Hepatocyte (in vitro differentiated cells): Measurements from ENCODE around the gene SLC17A2.

Experiments
- EZH2 ChIP-seq: fragments of 200-600 bp; sonication (generic); IDR thresholded peaks from 2 replicates; pipeline ENCODE4 v1.6.1; 2016; ENCODE audit warnings: antibody characterized with exemption, mild to moderate bottlenecking, borderline replicate concordance
- EZH2phosphoT487 ChIP-seq: fragments of 200-600 bp; sonication (generic); IDR thresholded peaks from one replicate; pipeline ENCODE4 v1.6.1; 2018; ENCODE audit warnings: antibody characterized with exemption, mild to moderate bottlenecking, low read depth, moderate library complexity; ENCODE audit not compliant: unreplicated experiment, severe bottlenecking
- TF ChIP-seq, protein P1 (sequence below): fragments of 200-600 bp; sonication (generic); IDR thresholded peaks from 2 replicates; pipeline ENCODE4 v1.5.1; 2016; ENCODE audit warnings: antibody characterized with exemption, mild to moderate bottlenecking; ENCODE audit not compliant: poor library complexity

GRCh38 chr6:25919657-25920056 is 10.8 kb downstream of the SLC17A2 start:
- no peak for TF ChIP-seq EZH2phosphoT487
- TF ChIP-seq, protein P1, sequence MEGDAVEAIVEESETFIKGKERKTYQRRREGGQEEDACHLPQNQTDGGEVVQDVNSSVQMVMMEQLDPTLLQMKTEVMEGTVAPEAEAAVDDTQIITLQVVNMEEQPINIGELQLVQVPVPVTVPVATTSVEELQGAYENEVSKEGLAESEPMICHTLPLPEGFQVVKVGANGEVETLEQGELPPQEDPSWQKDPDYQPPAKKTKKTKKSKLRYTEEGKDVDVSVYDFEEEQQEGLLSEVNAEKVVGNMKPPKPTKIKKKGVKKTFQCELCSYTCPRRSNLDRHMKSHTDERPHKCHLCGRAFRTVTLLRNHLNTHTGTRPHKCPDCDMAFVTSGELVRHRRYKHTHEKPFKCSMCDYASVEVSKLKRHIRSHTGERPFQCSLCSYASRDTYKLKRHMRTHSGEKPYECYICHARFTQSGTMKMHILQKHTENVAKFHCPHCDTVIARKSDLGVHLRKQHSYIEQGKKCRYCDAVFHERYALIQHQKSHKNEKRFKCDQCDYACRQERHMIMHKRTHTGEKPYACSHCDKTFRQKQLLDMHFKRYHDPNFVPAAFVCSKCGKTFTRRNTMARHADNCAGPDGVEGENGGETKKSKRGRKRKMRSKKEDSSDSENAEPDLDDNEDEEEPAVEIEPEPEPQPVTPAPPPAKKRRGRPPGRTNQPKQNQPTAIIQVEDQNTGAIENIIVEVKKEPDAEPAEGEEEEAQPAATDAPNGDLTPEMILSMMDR: no peak
- TF ChIP-seq EZH2: no peak
